CD4-positive, alpha-beta T cell treated with Interleukin-17A for 4 hours (primary cell): Measurements from ENCODE around the gene JMJD6.
"Not testable (repeated sequence)": the region's sequence is repeated elsewhere in the genome, so short reads cannot be mapped to it uniquely, and the experiment has no call there.

Experiments used
- DNase-seq: peaks from one replicate; pipeline ENCODE4 v3.0.0-alpha.2; 2020; ENCODE audit warnings: mixed read lengths

JMJD6 gene

GRCh38 chr17:76726231-76726775, at the start of gene JMJD6:
Gene JMJD6, minus strand, starts transcription at chr17:76726606. Its CDS starts 131 bp downstream, at chr17:76726475.
- DNase-seq, result peak; percentile 97

GRCh38 chr17:76775021-76775600, 48.7 kb upstream of the JMJD6 start:
- no peak for DNase-seq

GRCh38 chr17:76772842-76773525, 46.6 kb upstream of the JMJD6 start:
- DNase-seq, result peak; percentile 80

DNA sequence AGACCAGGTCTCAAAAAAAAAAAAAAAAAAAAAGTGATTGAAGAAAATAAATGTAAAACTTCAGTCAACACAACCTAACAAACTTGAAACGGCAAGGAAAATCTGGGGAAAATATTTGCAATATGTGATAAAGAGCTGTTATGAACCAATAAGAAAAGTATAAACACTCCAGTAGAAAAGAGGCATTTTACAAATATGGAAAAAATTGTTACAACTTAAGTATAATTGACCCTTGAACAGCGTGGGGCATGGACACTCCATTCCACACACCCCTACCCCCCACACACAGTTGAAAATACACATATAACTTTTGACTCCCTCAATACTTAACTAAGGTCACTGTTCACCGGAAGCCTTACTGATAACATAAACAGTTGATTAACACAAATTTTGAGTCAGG, 32.2 kb upstream of the JMJD6 start:
- DNase-seq, result no peak

DNA sequence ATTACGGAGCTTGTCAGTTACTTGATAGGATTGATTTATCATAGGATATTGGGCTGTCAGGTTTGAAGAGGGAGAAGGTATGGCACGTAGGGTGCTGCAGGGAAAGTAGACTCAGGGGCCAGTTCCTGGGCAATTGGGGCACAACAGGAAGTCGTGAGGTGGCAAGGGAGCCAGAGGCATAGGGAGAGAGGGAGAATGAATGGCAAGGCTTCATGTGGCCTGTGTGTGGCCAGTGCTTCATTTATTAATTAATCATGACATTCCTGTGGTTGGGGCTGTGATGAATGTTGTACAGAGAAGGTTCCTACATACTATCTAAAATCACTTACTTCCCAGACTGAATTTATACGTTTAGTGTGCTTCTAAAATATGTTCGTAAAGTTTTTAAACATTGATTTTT, 30.9 kb upstream of the JMJD6 start:
- no peak for DNase-seq

DNA sequence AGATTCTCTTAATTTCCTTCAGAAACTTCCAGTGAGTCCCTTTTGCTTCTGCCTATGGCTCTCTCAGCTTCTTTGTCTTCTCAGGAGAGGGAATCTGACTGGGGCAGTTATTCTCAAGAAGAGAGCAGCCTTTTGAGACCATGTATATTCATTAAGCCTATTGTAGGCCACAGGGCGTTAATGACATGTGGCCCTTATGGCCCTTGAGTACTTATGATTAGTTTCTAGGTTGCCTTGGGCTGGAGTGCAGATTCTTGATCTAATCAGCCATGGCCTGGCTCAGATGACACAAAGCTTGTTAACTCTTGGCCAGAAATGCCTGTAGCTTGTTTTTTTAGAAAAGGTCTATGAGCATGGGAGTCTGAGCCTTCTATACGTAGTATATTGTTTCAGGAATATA, 28.9 kb upstream of the JMJD6 start:
- DNase-seq, result no peak

- peak; percentile 32 for DNase-seq
Observed at GRCh38 chr17:76753061-76753961, 26.9 kb upstream of the JMJD6 start.

DNA sequence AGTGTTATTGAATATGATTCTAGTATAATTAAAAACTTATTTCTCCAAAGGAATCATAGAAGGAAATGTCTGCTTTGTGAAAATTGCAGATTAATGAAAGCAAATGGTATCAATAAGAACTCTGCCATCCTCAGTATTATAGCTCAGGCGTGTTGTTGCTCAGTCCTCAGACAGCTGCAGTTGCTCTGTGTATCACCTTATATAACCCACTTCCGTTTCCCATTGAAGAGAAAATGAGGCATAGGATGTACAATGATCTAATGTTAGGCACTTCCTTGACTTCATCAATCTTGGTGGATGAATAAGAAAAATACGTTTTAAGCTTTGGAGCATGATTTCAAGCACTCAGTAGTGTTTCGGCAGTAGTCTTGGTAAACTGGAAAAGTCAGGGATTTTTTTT, 25.6 kb upstream of the JMJD6 start:
- peak; percentile 23 for DNase-seq

- no peak for DNase-seq
Observed at GRCh38 chr17:76751416-76751993, 25.1 kb upstream of the JMJD6 start.

DNA sequence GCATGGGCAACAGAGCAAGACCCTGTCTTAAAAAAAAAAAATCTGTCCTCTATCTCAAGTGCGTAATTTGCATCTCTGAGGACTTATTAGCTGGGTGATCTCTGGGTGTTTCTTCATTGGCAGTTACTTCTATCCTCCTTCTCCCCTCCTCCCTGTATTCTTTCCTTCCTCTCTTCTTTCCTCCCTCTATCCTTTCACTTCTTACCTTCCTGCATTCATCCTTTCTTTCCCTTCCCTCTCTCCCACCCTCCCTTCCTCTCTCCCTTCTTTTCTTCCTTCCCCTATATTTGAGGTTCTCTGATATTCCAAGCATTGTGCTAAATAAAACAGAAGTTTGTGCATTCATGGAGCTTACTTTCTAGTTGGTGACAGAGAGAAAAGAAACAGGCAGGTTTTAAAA, 22.3 kb upstream of the JMJD6 start:
- DNase-seq, result no peak

DNA sequence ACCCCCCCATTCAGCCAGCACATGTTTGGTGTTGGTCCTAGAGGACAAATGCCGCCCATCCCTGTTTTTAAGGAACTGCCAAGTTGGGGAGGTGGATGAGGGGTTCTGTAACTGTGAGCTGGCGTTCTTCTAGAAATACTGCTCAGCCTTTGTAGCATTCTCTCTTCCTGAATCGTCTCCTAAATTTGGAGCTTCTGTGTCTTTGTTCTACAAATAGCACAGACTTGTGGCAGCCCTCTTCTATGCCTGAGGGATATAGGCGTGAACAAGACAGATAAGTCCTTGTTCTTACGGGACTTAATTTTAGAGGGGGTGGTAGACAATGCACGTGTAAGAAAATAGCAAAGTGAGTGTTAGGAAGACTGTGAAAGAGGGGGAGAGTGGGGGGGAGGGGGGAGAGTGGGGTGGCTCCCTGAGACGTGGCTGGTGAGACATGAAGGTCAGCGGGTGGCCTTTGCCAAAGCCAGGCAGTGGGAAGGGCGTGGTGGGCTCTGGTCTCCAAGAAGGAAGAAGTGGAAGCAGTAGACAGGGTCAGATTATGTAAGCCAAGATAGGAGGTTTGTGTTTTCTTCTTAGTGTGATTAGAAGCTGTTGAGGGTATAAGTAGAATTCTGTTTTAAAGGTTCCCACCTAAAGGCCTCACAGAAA, 21.4 kb upstream of the JMJD6 start:
- no peak for DNase-seq

- DNase-seq, result not testable (repeated sequence)
Observed at GRCh38 chr17:76745785-76746184, 19.4 kb upstream of the JMJD6 start.

DNA sequence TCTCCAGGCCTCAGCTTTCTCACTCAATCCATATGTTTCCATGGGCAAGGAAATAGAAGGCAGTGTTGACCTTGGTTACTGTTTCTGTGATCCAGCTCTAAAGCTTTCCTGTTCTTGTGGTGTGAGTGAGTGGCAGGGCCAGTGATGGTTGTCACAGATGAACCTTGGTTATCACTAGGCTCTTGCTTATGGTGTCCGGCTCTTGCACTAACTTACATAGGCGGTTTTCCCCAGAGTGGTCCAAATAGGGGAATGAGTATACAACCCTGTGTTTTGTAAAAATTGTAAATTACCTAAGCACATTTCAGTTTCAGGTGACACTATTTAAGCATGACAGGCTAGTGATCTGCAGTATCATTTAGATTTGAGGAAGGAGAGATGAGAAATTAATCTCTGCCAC, 18.3 kb upstream of the JMJD6 start:
- DNase-seq, result no peak

- DNase-seq, result no peak
Observed at GRCh38 chr17:76742958-76743357, 16.6 kb upstream of the JMJD6 start.

- no peak for DNase-seq
Observed at GRCh38 chr17:76740329-76741118, 14.1 kb upstream of the JMJD6 start.

- not testable (repeated sequence) for DNase-seq
Observed at GRCh38 chr17:76739568-76740115, 13.2 kb upstream of the JMJD6 start.

GRCh38 chr17:76738468-76738850, 12.1 kb upstream of the JMJD6 start:
- DNase-seq, result no peak

GRCh38 chr17:76737676-76738467, 11.5 kb upstream of the JMJD6 start, which contains the start of gene MFSD11:
Gene MFSD11, plus strand, starts transcription at chr17:76738119. Its CDS starts 234 bp downstream, at chr17:76738353.
- peak; percentile 94 for DNase-seq

GRCh38 chr17:76737082-76737675, 10.8 kb upstream of the JMJD6 start, which contains the start of gene SRSF2:
Gene SRSF2, minus strand, starts transcription at chr17:76737331. Its CDS starts 171 bp downstream, at chr17:76737160.
- peak; percentile 98 for DNase-seq
